Endometrial microvascular endothelial cells (primary cell): ENCODE results near the gene SMAD3. TPM values are rescaled to one million over a fixed set of nuclear protein-coding genes. Genes with fewer than 3 reads are reported as not detected.

Experiments used
- in situ Hi-C: cut with HindIII; loops from 2 replicates; pipeline ENCODE4 v1.10.0; 2017; ENCODE audit warnings: low sequenced_read_pairs, low pct_unique_long_range_greater_than_20kb; ENCODE audit errors: inconsistent ontology term
- total RNA-seq: library from RNA; depleted of rRNA; stranded (reverse); fragments of >200 nt; gene quantifications from one replicate; pipeline ENCODE4 v1.2.3, GENCODE V29; 2015; ENCODE audit errors: inconsistent ontology term

The SMAD3 gene
- total RNA-seq, 1 donor from 2014 or later: 79.0 TPM

DNA sequence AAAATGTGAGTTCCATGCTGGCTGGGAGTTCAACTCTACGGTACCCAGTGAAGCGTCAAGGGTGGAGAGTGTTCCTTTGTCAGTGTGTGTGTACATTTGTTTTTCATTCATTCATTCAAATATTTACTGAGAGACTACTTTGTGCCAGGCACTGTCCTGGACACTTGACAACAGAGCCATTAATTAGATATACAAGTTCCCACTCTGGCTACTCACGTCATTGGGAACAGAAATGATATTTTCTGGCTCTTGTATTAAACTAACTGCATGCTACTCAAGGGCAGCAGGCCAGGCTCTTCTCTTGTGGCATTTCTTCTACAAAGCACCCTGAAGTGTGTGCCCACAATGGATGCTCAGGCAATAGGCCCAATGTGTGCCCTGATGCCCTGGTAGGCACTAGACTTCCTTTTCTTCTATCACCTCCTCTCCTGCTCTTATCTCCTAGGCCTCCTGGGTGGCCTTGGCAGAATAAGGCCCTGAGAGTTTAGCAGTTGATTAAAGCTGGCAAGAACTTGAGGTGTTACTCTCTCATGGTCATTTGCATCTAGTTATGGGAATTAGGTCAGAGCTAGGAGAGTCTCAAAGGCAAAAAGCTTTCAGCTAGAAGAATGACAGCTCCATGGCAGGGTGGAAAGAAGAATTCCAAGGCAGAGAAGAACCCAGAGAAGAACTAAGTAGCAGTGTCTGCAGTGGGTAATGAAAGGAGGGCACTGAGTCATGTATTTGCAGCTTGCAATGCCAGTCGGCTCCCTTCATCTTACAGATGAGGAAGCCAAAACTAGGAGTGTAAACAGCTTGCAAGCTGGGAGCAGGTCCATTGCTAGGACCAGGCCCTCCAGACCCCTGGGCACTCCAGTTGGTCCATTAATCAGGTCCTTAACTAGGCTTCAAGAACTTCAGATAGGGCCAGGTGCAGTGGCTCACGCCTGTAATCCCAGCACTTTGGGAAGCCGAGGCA, 14.0 kb upstream of the SMAD3 start:
- in situ Hi-C loops: no loop called here

DNA sequence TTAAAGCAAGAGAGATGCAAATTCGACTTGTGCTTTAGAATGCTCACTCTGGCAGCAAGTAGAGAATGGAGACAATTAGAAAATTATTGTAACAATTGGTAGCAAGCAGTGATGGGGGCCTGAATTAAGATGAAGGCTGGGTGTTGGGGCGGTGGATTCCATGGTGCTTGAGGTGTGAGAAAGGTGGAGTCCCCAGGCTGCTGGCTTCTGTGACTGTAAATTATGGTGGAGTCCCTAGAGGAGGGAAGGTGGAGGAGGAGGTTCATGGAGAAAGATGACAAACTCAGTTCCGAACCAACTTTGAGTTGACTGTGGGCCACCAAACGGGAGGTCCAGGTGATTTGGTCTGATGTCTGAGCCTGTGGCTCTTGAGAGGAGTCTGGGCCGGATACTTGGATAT, 10.7 kb upstream of the SMAD3 start:
- in situ Hi-C loops: no loop called here

DNA sequence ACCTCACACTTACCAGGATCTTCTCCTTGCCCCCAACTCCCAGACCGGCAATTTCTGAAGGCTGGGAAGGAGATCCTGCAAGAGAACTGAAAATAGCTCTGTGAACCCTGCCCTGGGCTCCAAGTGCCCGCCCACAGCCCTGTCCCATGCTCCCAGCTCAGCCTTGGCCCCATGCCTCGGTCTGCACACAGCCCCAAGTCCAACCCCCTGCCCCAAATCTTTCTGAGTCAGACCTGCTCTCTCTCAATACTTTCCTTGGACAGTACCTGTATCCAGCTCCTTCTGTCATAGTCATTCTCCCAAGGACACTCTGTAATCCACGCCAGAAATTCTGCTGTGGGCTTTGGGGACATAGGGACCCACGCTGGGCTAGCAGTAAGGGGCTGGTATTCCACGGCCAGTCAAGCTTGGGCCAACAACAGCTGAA, 6.3 kb upstream of the SMAD3 start:
- in situ Hi-C loops: no loop called here

DNA sequence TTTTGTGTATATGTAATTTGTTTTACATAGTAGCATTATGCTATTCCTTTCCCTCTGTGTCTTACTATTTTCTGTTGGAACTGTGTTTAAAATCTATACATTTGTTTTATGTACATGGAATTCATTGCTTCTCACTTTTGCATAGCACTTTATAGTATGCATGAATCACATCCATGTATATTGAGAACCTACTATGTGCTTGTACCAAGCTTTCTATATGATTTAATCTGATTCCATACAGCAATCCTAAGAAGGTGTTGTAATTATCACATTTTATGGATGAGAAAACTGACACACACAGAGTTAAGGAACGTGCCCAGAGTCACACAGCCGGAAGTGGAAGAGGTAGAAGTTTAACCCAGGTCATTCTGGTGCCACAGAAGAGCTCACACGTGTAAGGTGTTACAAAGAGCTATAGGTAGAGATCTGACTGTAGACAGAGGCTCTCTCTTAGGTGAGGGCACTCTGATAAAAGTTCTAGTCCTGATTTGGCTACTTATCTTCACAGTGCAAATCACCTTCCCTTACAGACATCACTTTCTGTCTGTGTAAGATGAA, 3.5 kb upstream of the SMAD3 start:
- in situ Hi-C loops: no loop called here

DNA sequence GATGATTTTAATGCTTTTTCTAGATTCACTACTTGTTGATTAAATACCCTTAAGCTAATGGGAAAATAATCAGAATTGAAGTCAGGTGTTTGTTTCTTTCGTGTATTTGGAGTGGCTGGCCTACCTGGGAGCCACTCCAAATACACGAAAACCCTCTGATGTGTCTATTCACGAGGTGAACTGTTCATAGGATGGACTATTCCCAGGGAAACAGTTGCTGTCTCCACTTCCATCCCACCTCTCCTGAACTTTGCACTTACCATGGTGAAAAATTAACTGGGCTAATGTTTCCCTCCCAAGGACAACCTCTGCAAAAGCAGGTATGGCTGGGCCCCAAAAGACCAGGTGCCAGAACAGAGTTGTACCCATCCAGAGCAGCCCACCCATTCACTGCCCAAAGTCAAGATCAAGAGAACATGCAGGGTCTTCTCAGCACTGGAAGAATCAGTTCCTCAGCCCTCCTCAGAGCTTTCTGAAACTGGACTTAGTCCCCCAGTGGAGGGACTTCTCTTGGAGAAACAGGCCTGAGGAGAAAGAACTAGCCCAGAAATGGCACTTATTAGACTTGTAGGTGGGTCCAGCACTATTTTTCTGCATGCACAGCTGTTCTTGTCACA, 2.9 kb upstream of the SMAD3 start:
- in situ Hi-C loops: no loop called here

DNA sequence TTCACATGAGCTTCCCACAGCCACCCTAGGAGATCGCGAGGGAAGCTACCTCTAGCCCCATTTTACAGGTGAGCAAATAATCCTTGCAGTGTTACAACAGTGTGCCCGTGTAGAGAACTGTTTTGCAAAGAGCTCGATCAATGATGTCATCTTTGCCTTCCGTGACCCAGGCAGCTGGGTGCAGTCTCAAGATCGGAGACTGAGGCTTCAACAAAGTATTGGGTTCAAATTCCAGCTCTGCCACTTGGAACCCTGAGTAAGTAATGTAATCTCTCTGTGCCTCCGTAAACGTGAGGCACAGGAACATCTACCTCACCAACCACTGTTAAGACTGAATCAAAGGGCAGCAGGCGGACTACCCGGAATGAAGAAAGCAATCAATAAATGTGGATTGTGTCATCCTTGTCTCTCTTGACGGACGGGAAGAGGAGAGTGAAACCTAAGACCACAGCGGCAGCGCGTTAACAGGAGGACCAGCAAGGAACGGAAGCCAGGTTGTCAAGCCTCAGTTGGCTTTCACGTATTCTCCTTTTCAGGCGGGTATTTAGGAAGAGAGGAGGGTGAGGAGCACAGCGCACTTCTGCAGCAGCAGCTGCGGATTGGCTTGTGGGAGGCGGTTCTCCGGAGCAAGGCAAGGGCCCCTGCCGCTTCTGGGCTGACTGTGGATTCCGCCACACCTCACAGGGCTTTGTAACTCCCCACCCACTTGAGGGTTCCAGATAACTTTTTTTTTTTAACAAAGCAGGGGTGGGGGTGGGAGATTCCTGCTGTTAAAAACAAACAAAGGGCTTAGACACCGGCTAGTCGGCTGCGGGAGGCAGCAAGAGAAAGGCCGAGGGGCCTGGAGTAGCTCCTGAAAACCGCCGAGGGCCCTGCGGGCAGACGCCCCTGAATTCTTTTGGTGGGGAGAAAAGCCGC, 1.5 kb upstream of the SMAD3 start:
- in situ Hi-C loops: no loop called here

DNA sequence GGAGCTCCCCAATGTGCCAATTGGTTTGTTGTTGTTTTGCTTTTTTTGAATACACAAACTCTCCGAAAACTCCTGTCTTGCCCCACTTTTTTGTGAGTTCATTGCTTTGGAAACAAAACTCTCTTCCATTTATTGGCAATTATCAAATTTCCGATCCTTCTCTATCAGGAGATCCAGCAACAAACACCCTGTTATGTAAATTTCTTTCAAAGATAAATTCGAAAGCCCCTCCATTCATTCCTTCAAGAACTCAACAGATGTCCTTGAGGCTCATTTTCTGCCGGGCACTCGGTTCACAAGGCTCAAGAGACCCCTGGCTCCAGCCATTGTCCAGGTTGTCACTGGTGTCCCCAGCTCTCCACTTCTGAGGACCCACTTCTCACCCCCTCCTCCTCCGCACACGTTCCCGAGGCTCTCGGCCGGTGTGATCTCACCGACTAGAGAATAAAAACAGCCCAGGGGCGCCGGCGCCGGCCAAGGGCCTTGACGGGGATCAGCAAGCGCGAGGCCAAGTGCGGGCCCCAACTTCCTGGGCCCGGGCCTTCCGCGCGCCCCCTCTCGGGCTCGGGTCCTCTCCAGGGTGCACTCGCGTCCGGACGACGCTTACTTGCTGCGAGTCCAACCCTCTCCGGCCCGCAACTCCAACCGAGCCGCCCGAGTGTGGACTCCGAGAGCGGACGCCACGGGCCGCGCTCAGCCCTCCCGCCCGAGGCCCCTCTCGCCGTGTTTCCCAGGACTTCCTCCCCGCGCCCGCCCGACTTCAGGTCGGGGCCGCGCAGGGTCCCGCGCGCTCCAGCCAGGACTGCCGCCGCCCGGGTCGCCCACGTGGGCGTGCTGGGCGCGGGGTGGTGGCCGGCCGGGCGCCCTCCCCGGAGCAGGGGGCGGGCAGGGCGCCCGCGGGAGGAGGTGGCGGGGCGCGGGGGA, 533 bp upstream of the SMAD3 start:
- in situ Hi-C loops: no loop called here

DNA sequence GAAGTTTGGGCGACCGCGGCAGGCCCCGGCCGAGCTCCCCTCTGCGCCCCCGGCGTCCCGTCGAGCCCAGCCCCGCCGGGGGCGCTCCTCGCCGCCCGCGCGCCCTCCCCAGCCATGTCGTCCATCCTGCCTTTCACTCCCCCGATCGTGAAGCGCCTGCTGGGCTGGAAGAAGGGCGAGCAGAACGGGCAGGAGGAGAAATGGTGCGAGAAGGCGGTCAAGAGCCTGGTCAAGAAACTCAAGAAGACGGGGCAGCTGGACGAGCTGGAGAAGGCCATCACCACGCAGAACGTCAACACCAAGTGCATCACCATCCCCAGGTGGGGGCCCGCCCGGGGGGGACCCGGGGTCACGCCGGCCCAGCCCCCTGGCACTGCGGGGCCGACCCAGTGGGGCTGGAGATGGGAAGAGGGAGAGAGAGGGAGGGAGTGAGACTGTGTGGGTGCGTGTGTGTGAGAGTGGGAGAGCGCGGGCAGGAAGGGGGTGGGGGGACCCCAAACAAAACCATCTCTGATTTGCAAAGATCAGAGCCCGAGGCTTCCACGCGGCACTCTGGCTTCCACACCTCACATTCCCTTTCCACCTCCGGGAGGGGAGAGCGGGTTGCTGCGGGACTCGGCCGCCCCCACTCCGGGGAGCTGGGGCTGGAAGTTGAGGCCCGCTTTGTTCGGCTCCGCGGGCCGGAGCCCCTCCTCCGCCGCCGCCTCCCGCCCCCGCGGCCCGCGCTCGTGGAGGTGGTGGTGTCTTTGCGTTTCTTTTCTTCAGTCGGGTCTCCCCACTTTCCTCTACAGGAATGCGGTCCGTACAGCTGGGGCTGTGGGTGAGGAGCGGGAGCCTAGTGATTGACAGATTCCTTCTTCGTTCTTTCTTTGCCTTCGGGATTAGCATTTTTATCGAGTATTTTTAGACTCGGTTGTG, 898 bp downstream of the SMAD3 start:
- in situ Hi-C loops: no loop called here

DNA sequence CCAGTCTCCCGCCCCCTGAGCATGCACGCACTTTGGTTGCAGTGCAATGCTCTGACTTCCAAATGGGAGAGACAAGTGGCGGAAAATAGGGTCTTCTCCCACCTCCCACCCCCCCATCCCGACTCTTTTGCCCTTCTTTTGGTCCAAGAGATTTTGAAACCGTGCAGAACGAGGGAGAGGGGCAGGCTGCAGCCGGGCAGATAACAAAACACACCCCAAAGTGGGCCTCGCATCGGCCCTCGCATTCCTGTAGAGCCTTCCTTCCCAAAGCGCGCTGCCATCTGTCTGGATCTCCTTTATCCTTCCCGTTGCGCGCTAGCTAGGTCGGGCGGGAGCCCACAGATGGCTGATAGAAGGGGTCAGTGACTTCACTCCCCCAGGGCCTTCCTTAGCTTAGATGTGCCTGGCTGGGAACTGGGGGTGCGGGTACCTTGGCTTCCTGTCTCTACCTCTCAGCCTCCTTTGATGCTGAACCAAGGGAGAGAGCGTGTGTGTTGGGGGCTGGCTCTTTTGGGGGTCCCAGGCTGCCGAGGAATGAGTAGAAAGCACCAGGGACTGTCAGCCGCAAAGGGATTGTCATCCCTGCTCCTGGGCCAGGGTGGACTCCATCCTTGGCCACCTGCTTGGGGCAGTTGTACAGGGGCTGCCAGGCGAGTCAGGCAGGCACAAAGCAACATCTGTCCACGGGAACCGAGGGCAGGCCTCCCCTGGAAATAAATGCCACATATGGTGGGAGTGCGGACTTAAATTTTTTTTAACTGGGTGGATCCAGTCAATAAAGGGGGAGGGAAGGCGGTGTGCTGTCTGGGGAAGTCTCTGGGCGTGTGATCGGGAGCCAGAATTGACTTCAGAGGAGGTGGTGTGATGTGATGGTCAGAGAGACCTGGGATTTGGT, 1.8 kb downstream of the SMAD3 start:
- in situ Hi-C loops: no loop called here

DNA sequence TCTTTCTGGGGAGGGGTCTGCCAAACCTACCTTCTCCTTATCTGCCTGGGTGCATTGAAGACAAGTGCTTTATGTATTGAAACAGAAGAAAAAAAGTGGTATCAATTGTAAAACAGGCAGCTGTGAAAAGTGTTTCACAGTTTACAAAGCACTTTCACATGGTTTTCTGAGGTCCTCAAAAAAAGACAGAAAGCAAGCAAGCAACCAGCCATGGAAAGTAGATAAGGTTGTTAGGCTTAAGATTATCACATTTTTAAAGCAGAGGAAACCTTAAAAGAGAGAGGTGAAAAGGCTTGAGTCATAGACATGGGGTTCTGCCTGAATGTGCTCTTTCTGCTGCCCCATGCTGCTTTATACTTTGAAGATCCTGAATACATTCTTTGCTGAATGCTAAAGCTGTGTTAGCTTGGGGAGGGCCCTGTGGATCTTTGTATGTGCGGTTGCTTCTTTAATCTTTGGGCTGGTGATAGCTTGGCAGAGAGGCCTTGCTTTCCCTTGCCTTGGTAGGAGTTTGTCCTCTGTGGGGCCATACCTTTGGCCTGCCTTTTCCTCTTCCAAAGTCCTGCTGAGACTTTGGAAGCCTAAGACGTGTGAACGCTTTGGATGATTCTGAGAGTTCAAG, 2.6 kb downstream of the SMAD3 start:
- in situ Hi-C loops: no loop called here

DNA sequence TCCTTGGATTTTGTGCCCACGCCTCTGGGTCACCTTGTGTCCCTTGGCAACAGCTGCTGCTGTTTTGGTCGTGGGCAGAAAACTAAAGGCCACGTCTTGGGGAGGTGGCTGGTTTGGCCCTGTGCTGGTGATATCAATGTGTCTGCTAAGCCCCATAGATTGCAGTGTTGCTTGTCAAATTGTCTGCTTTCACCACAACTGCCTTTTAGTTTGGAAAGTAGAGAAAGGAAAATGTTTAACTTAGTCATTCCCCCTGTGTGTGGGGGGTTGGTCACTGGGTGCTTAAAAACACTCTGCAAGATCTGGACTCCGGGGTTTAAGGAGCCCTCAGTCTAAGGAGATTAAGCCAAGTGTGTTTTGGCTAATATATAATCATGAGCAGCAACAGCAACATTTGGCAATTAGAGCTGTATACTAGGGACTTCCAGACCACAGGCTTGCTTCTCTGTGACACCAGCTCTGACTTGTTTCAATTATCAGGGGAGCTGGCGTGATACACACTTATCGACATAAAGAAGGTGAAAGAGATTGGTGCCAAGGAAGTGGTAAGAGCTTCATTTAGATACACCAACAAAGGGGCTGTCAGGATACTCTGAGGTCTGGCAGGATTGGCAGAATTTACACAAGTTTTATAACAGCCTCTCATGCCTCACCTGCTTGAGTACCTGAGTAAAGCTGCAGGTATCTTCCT, 3.5 kb downstream of the SMAD3 start:
- in situ Hi-C loops: no loop called here

DNA sequence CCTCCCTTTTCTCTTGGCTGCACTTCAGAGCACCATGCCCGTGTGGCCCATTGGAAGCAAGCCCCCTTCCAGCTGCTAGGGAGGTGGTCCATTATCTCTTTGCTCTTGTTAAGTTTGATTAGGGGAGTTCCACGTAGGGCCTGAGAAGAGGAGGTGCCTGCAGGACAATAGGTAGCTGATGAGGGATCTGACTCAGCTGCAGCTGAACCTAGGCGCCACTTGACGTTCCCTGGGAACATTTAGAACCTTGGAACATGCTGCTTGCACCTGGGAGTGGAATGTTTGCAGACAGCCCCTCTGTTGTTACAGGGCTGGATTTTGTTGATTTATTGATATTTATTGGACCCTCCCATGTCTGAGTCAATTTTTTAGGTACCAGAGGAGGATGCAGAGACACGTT, 4.7 kb downstream of the SMAD3 start:
- in situ Hi-C loops: loop anchor here (10.0 kb wide), 1 partner anchor 75 kb away; no protein-coding TSS in a partner anchor

DNA sequence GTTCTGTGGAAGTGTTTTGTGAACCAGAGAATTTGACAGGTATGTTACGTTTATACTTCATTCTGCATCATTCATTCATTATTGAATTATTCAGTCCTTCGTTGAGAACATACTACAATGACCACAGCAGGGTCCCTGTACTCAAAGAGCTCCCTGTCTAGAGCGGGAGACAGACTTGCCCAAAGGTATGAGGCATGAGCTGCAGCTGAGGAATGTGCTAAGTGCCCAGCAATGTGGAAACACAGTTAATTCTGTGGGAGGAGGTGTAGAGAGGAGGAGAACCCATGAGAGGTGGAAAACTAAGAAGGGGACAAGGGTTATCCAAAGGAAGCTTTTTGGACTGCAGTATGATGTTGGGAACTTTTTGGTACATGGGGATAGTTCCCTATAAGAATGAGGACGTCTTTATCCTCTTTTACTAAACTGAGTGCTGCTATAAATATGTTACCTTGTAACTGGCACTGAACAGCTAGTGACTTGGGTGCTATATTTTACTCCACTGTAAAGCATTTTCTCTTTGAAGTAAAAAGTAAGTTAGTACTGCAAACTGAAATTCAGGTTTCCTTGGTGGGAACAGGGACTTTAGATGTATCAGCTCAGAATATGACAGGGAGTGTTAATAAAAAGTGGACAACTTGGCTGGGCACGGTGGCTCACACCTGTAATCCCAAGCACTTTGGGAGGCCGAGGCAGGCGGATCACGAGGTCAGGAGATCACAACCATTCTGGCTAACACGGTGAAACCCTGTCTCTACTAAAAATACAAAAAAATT, 5.7 kb downstream of the SMAD3 start:
- in situ Hi-C loops: loop anchor here (10.0 kb wide), 1 partner anchor 74 kb away; no protein-coding TSS in a partner anchor

DNA sequence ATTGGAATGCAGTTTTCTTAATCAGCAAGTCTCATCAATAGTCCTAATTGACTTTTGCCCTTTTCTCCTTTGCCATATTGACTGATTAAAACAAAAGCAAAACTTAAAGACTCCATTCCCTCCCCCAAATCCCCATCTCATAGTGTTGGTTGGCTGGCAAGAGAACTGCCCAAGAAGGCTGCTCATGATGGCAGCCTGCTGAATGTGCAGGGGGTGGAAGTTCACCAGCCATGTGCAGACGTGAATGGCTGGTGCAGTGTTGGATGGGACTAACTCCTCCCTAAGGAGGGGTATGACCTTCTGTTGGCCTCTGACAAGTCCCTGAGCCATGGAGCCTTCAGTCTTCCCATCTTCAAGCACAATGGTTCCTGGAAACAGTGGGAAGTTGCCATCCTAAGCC, 7.0 kb downstream of the SMAD3 start:
- in situ Hi-C loops: loop anchor here (10.0 kb wide), 1 partner anchor 72 kb away; no protein-coding TSS in a partner anchor
